NK-92 treated with Interleukin-12 subunit alpha and Interleukin-12 subunit beta, amount 100 ng/mL, for 24 hours (cell line): ENCODE measurements around the gene PRR35.

Experiments used
- DNase-seq: peaks from one replicate; lab custom pipeline; 2025; lab: John Stamatoyannopoulos, UW

The PRR35 gene

DNA sequence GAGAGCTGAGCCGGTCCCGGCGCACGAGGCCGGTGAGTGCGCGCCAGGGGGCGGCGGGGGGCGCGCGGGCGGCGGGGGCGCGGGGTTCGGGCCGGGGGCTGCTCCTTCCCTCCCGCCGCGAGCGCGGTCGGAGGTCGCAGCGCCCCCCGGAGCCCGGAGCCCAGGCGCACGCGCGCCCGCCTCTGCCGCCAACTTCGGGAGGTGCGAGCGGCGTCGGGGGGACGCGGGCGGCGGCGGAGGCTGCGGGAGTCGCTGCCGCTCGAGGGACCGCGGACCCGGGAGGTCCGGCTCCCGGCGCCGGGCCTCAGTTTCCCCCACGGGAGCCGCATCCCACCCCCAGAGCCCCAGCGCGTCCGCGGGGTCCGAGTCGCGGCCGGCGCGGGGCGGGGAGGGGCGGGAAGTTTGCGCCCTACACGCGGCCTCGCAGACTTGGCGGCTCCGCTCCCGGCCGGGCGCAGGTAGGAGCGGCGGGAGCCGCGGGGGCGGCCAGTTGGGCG, at the start of gene PRR35:
Gene PRR35, plus strand, starts transcription at position 191 of the 497 bp plus-strand sequence. CDS start 2,901 bp downstream, outside the sequence.
- no peak for DNase-seq

GRCh38 chr16:512802-513201, 47.4 kb upstream of the PRR35 start:
- DNase-seq, result no peak

GRCh38 chr16:513950-514349, 46.2 kb upstream of the PRR35 start:
- DNase-seq, result no peak

- DNase-seq, result no peak
Measured at GRCh38 chr16:515175-515938, 44.8 kb upstream of the PRR35 start.

DNA sequence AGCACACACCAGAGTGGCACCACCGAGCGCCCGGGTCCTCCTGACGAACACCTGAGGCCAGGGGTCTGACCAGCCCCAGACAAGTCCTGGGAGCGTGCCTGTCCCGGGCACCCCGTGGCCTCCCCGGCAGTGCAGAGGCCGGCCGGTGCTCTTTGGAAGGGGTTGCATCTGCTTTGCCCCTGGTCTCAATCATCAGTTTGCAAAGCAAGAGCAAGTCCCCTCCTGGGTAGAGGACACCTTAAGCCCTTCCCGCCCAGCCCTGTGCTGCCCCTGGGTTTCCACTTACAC, 44.3 kb upstream of the PRR35 start:
- no peak for DNase-seq

GRCh38 chr16:516301-516700, 43.9 kb upstream of the PRR35 start:
- DNase-seq, result no peak

- no peak for DNase-seq
Measured at GRCh38 chr16:518858-519257, 41.3 kb upstream of the PRR35 start.

DNA sequence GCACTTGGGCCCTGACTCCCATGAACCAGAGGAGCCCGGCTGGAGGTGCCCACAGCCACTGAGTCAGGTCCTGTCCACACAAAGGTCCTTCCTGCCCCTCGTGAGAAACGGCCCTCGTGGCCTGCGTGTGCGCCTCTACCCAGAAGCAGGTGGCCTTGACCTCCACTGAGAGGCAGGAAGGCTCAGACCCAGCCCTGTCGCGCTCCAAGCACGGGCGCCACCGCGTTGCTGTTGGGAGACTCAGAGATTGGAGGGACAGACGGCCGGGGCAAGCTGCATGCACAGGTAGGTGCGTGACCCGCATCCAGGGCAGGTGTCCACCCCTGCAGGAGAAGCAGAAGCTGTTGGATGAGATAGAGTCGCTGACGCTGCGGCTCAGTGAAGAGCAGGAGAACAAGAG, 40.8 kb upstream of the PRR35 start:
- no peak for DNase-seq

GRCh38 chr16:519841-520687, 40.1 kb upstream of the PRR35 start:
- no peak for DNase-seq

DNA sequence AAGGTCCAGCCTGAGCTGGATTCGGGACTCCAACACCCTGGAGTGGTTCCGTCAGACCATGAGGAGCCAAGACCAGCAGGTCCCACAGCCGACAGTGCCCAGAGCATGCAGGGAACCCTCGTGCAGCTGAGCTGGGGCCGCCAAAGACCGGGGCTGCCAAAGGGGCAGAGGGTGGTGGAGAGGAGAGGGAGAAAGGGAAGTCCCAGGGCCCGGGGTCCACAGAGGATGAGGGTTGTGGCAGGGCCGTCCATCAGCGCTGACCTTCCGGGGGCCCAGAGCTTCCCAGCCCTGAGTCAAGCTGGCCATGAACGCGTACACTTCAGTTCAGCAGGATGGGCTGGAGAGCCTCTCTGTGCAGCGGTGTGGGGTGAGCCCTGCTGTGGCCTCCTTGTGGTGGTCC, 39.3 kb upstream of the PRR35 start:
- DNase-seq, result no peak

DNA sequence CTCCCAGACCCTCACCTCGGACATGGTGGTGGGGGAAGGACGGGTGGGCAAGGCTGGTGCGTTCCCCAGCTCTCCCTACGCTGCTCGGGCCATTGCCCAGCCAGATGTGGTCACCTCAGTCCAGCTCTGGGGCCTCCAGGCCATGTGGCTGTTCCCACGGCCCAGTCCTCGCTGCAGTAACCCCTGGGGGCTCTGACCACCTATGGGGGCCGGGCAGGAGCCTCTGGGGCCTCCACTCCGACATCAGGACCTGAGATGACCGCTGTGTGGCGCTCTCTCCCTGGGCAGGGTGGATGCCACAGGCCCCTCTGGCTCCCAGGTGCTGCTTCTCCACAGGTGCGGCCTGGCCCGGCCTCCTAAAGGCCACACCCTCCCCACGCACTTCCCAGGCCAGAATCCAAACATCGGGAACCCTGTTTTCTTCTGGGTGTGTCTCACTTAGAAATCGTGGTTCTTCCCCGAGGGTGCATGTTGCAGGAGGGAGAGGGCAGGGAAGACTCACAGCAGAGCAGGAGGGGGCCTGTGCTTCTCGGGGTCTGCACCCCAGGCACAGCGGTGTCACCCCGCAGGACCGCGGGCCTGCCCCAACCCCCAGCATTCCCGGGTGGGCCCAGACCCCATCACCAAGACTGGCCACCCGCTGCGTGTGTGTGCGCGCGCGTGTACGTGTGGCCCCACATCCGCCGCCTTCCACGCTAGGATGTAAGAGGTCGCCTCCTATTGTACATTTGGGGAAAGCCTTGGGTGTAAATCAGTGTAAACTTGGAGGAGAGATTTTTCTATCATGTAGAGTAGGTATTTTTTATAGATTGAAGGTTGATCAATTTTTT, 38.6 kb upstream of the PRR35 start:
- no peak for DNase-seq

- DNase-seq, result no peak
Measured at GRCh38 chr16:522320-523096, 37.7 kb upstream of the PRR35 start.

GRCh38 chr16:523097-523741, 37.0 kb upstream of the PRR35 start:
- DNase-seq, result no peak

DNA sequence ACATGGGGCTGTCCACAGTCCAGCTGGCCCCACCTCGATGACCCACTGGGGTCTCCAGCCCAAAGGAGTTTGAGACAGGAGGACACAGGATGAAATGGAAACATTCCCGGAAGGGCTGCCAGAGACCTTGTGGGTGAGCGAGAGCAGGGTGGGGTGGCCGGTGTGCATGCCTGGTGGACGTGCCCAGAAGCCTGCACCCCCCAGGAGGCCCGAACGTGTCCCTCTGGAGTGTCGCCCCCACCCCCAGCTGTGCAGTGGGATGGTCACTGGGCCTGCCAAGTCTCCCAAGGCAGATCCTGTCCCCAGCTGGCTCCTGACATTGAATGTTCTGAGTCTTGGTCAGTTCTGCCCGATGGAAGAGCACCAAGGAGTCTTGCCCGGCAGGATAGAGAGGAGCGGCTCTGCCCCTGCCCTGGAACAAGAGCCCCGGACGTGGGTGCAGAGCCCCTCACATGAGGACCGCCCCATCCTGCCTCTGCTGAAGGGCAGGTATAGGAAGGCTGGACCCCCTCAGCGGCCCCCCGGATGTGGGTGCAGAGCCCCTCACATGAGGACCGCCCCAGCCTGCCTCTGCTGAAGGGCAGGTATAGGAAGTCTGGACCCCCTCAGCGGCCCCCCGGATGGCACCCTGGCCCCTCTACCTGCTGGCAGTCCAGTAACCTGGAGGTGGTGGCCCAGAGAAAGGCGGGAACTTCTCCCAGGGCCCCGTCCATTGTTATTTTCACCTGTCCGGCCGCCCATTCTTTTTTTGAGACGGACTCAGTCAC, 35.7 kb upstream of the PRR35 start:
- DNase-seq, result no peak

DNA sequence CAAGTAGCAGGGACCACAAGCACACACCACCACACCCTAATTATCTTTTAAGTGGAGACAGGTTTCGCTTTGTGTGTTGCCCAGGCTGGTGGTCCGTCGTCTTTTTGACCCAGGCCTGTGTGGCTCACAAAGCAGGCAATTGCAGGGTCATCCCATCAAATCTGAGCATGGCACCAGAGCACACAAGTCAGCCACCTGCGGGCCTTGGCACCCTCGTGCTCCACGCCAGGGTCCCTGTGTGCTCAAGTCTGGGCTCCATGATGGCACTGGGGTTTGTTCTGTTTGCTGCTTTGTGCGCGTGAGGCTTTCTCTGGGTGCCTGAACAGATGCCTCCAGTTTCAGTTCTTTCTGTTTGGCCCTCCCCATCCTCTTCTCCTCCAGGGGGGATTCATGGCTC, 35.1 kb upstream of the PRR35 start:
- DNase-seq, result no peak

DNA sequence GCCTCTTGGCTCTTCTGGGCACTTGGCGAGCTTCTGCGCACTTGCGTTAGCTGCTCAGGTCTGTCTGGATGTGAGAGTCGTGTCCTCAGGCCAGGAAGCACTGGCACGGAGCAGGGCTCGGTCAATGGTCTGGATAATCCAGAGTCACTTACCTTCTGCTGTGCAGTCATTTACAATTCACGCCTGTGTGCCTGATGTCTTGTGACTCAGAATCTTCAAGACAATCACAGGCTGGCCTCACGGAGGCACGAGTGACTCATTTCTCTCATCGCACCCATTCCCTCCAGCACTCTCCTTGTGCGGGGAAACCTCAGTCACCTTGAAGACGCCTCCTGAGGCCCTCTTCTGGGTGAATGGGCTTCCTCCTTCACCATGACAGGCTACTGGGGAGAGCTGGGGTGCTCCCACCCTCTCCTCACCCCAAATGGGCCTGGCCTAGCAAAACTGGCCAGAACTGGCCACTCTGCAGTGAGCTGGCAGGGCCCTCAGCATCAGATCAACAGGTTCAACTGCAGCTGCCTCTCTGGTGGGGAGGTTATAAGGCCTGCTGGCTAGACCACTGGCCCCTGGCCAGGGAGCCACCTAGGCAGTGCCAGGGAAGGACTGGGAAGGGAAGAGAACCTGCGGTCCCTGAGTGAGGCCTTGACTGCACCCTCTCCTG, 34.5 kb upstream of the PRR35 start:
- peak; percentile 71 for DNase-seq

DNA sequence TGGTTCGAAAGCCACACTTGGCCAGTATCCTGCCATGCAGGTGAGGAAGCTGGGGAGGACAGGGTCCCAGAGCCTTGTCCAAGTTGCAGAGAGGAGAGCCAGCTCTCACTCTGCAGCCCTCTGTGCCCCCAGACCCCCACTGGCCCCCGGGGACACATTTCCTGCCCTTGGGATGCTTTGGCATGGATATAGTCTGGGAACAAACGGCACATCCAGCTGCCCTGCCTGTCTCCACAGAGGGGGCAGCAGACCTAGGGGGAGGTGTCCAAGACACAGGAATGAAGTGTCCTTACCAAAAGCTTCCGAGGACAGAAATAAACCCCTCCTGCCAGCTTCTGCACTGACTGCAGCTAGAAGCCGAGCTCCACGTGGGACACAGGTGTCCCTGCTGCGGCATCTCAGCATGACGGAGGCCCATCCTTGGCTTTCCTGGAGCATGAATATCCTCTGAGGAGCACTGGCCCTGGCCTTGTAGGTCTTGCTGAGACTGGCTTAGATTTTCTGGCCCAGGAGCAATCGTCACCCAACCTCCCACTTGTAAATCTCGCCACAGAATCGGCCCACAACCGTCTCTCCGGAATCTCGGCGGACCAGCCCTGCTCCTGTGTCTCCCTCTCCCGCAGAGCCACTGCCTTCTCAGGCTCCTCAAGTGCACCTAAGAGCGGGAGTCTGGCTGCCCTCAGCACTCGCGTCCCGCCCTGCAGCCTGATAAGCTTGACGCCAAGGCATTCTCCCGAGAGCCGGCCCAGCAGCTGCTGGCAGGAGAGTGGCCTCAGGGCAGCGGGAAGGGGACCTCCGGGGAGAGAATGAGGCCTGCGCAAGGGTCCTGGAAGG, 33.8 kb upstream of the PRR35 start:
- DNase-seq, result no peak

- DNase-seq, result peak; percentile 80
Measured at GRCh38 chr16:527015-527903, 32.9 kb upstream of the PRR35 start, which contains the start of gene CAPN15. Gene CAPN15, plus strand, starts transcription at chr16:527712. Its CDS starts 19,127 bp downstream, at chr16:546839.
